Measurements from ENCODE around the gene CAP2. TPM values are rescaled to one million over a fixed set of nuclear protein-coding genes. Genes with fewer than 3 reads are reported as not detected.

The CAP2 gene
- total RNA-seq, 4 donors from 2014 or later, result 4.8 to 10.1 (median 7.8) TPM

- peak; percentile 47 for DNase-seq
- in situ Hi-C loops (cut with MboI; ENCODE audit: low pct_ligation_motif_present in 1 of 4, low pct_unique_long_range_greater_than_20kb in 1 of 4, low sequenced_read_pairs in 3 of 4) (no loop called here), intact Hi-C loops (cut with DNase I; ENCODE audit: low total_unique reads) (no loop called here)
- H3K4me1 ChIP-seq, result peaks cover 4 to 47% (median 15%) of the 10 kb centered on the region in 4 donors
- H3K9me3 ChIP-seq, result no peaks in the 10 kb centered on the region
- TF ChIP-seq EP300 (IDR thresholded peaks at IDR 0.05; ENCODE audit: low read depth), result no peak
- TF ChIP-seq POLR2A (IDR thresholded peaks at IDR 0.05), result peak; percentile 9
- H3K27ac ChIP-seq, result peak overlapping the region; percentile 98 to 99 (median 98)
- 0 to 6% methylated on average over 3 to 45 of the region's 77 CpGs for WGBS, 2 donors (ENCODE audit: low coverage in 1 of 2)
- H3K36me3 ChIP-seq, result peaks cover 0 to 10% (median 5%) of the 10 kb centered on the region in 4 donors
- H3K4me3 ChIP-seq, result peak overlapping the region; percentile 84 to 96 (median 92)
- H3K27me3 ChIP-seq, result no peaks in the 10 kb centered on the region
Observed at GRCh38 chr6:17600527-17601385, 207.4 kb downstream of the CAP2 start.

- intact Hi-C loops (cut with DNase I; ENCODE audit: low total_unique reads) (no loop called here), in situ Hi-C loops (cut with MboI; ENCODE audit: low pct_ligation_motif_present in 1 of 4, low pct_unique_long_range_greater_than_20kb in 1 of 4, low sequenced_read_pairs in 3 of 4) (no loop called here)
- H3K36me3 ChIP-seq, result peaks cover 0 to 14% (median 5%) of the 10 kb centered on the region in 4 donors
- H3K27ac ChIP-seq, result peak overlapping the region; percentile 98 to 99 (median 98)
- TF ChIP-seq CTCF (IDR thresholded peaks at IDR 0.05), result no peak
- TF ChIP-seq EP300 (IDR thresholded peaks at IDR 0.05; ENCODE audit: low read depth), result no peak
- no peak for TF ChIP-seq POLR2A (IDR thresholded peaks at IDR 0.05)
- TF ChIP-seq POLR2AphosphoS5 (IDR thresholded peaks at IDR 0.05), result no peak
- H3K9me3 ChIP-seq, result no peaks in the 10 kb centered on the region
- H3K4me3 ChIP-seq, result peak overlapping the region; percentile 84 to 96 (median 92)
- no peak for DNase-seq
- peaks cover 4 to 47% (median 15%) of the 10 kb centered on the region in 4 donors for H3K4me1 ChIP-seq
- 9 to 13% methylated on average over 4 to 5 of the region's 5 CpGs for WGBS, 2 donors (ENCODE audit: low coverage in 1 of 2)
- no peaks in the 10 kb centered on the region for H3K27me3 ChIP-seq
Observed at GRCh38 chr6:17601386-17601703, 207.9 kb downstream of the CAP2 start.

- Histone ChIP-seq H3K4me1 (peaks cover 4 to 42% (median 15%) of the 10 kb centered on the region in 4 donors), H3K4me3 (no peak overlapping the region), H3K9me3 (no peaks in the 10 kb centered on the region), H3K27ac (peak overlapping the region in 1 of 4 donors; percentile 5), H3K36me3 (peaks cover 0 to 20% (median 7%) of the 10 kb centered on the region in 4 donors), H3K27me3 (no peaks in the 10 kb centered on the region)
- no peak for DNase-seq
- TF ChIP-seq POLR2A (IDR thresholded peaks at IDR 0.05) (no peak), POLR2AphosphoS5 (IDR thresholded peaks at IDR 0.05) (no peak), CTCF (IDR thresholded peaks at IDR 0.05) (no peak), EP300 (IDR thresholded peaks at IDR 0.05; ENCODE audit: low read depth) (no peak)
- intact Hi-C loops (cut with DNase I; ENCODE audit: low total_unique reads) (no loop called here), in situ Hi-C loops (cut with MboI; ENCODE audit: low pct_ligation_motif_present in 1 of 4, low pct_unique_long_range_greater_than_20kb in 1 of 4, low sequenced_read_pairs in 3 of 4) (no loop called here)
- 5 to 8% methylated on average over 1 of the region's 1 CpG for WGBS, 2 donors (ENCODE audit: low coverage in 1 of 2)
Observed at GRCh38 chr6:17602888-17603287, 209.5 kb downstream of the CAP2 start.

DNA sequence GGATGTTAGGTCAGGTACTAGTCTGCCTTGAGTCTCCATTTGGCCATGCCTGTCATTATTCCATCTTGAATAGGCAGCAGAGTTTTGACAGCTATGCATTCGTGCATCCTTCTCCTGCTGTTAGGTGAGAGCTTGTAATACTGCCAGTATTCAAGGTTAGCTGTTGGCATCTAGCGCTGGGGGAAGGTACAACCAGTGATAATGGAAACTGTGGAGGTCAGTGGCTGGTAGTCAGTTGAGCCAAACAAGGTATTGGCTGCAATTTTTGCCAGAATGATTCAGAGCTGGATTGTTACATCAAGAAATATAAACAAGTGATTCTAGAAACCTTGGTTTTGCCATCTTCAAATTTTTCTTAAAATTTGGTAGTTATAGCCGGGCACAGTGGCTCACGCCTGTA is 213.2 kb downstream of the CAP2 start:
- intact Hi-C loops (cut with DNase I; ENCODE audit: low total_unique reads), result no loop called here

More for the DNA sequence above, 213.2 kb downstream of the CAP2 start:
- no peak overlapping the region for H3K4me3 ChIP-seq
- no peaks in the 10 kb centered on the region for H3K9me3 ChIP-seq
- in situ Hi-C loops (cut with MboI; ENCODE audit: low pct_ligation_motif_present in 1 of 4, low pct_unique_long_range_greater_than_20kb in 1 of 4, low sequenced_read_pairs in 3 of 4), result no loop called here
- peaks cover 0 to 24% (median 10%) of the 10 kb centered on the region in 4 donors for H3K36me3 ChIP-seq
- TF ChIP-seq POLR2AphosphoS5 (IDR thresholded peaks at IDR 0.05), result no peak
- no peak for TF ChIP-seq CTCF (IDR thresholded peaks at IDR 0.05)
- no peak for TF ChIP-seq POLR2A (IDR thresholded peaks at IDR 0.05)
- no peak for TF ChIP-seq EP300 (IDR thresholded peaks at IDR 0.05; ENCODE audit: low read depth)
- 86 to 94% methylated on average over 2 to 4 of the region's 4 CpGs for WGBS, 2 donors (ENCODE audit: low coverage in 1 of 2)
- H3K27ac ChIP-seq, result no peak overlapping the region
- no peak for DNase-seq
- H3K4me1 ChIP-seq, result peaks cover 4 to 47% (median 21%) of the 10 kb centered on the region in 4 donors
- H3K27me3 ChIP-seq, result no peaks in the 10 kb centered on the region

Small RNA genes lying within 50 kb of the gene (small RNA-seq; reads per million reads assigned to genes)
- gene SUMO2P13, result 0 reads per million in 4 donors

Other genes starting within 250 kb of the CAP2 start
- gene RBM24, start 112.2 kb upstream of the CAP2 start, total RNA-seq, result 10 to 100 TPM in 1 of 4 donors, 1 to 10 TPM in 1, not detected in 2; 4.8 to 10.2 TPM
- 10 to 100 TPM in 3 of 4 donors, 1 to 10 TPM in 1; 8.8 to 60.8 (median 49.9) TPM for gene FAM8A1, start 206.7 kb downstream of the CAP2 start, total RNA-seq

All from transverse colon (tissue), 4 donors.